HepG2 (cell line): Measurements from ENCODE around the gene FCHO2. TPM values are rescaled to one million over a fixed set of nuclear protein-coding genes. Genes with fewer than 3 reads are reported as not detected.

Experiments used
- ATAC-seq: fragments of 200-7000 bp; cut with Tn5 transposase; 3 replicates; pipeline ENCODE4 v1.9.1; 2020; ENCODE audit warnings: mild to moderate bottlenecking, moderate library complexity
- BruUV-seq: library from RNA; stranded (reverse); fragments of 400-500 nt; replicated peaks from 2 replicates; lab custom pipeline; 2021; lab: Mats Ljungman, UMichigan
- CTCF ChIA-PET: fragments of 300-600 bp; formaldehyde crosslinking; extraction: SDS; loops from one replicate; lab custom pipeline; 2021; ENCODE audit warnings: low total read pairs, inconsistent platforms, low intra/inter-chr PET ratio; lab: Yijun Ruan, JAX
- POLR2A ChIA-PET: fragments of 350-600 bp; sonication (Branson Sonifier 250); formaldehyde crosslinking; loops from one replicate; lab custom pipeline; 2020; ENCODE audit warnings: antibody characterized with exemption, inconsistent platforms; lab: Yijun Ruan, JAX
- DNase-seq: peaks from one replicate; pipeline ENCODE4 v3.0.0-alpha.2; 2015; ENCODE audit warnings: low spot score
- FAIRE-seq: peaks from 3 replicates; lab custom pipeline; 2011; peaks lifted over from hg19 to GRCh38; lab: Jason Lieb, UNC
- H2AFZ ChIP-seq: one replicate; pipeline ENCODE4 v1.6.1; 2011; ENCODE audit warnings: low read length, inconsistent platforms
- H3K27ac ChIP-seq: fragments of 300-600 bp; 3 replicates; pipeline ENCODE4 v1.8.0; 2011; ENCODE audit warnings: mixed run types, mild to moderate bottlenecking, mixed read lengths, low read length, inconsistent platforms; ENCODE audit not compliant: insufficient read depth; ENCODE audit errors: extremely low read length
- H3K27me3 ChIP-seq, 2 experiments: fragments of 200-600 bp in 1 of 2; 2 replicates in 1 of 2; 3 replicates in 1 of 2; pipeline versions ENCODE4 v1.6.0 to v1.8.0; 2011; ENCODE audit warnings: low read length in 2 of 2, mild to moderate bottlenecking in 2 of 2, moderate library complexity in 2 of 2, inconsistent platforms in 1 of 2; ENCODE audit not compliant: insufficient read depth in 2 of 2, control insufficient read depth in 1 of 2
- H3K36me3 ChIP-seq, 2 experiments: fragments of 200-600 bp in 1 of 2; replicated peaks in 1 of 2; 2 replicates in 1 of 2; 3 replicates in 1 of 2; pipeline versions ENCODE4 v1.5.1 to v1.8.0; 2011; ENCODE audit warnings: low read length in 2 of 2, inconsistent platforms in 1 of 2; ENCODE audit not compliant: insufficient read depth in 2 of 2, control insufficient read depth in 1 of 2
- H3K4me1 ChIP-seq: 2 replicates; pipeline ENCODE4 v1.5.1; 2012; ENCODE audit warnings: low read length, inconsistent platforms; ENCODE audit not compliant: insufficient read depth
- H3K4me2 ChIP-seq: 2 replicates; pipeline ENCODE4 v1.6.0; 2011; ENCODE audit warnings: low read depth, low read length, inconsistent platforms
- H3K4me3 ChIP-seq, 3 experiments: fragments of 200-600 bp in 1 of 3; sonication (generic), shearing (Covaris generic) in 1 of 3; replicated peaks in 1 of 3; 2 replicates each; pipeline ENCODE4 v1.5.1; 2011 to 2016; ENCODE audit warnings: low read length in 3 of 3, inconsistent platforms in 2 of 3, low read depth in 2 of 3, mild to moderate bottlenecking in 2 of 3, control low read depth in 1 of 3, mixed read lengths in 1 of 3; ENCODE audit not compliant: insufficient read depth in 1 of 3
- H3K79me2 ChIP-seq: one replicate; pipeline ENCODE4 v1.6.1; 2011; ENCODE audit warnings: low read length, inconsistent platforms; ENCODE audit not compliant: insufficient read depth
- H3K9ac ChIP-seq: 2 replicates; pipeline ENCODE4 v1.6.0; 2011; ENCODE audit warnings: mild to moderate bottlenecking, low read depth, low read length, inconsistent platforms; ENCODE audit not compliant: insufficient read depth
- H3K9me3 ChIP-seq: 2 replicates; pipeline ENCODE4 v1.5.1; 2012; ENCODE audit warnings: mild to moderate bottlenecking, low read length
- H4K20me1 ChIP-seq: 2 replicates; pipeline ENCODE4 v1.6.0; 2011; ENCODE audit warnings: inconsistent platforms, mild to moderate bottlenecking, low read length, moderate library complexity; ENCODE audit not compliant: insufficient read depth
- ATF6 ChIP-seq: sonication (generic); formaldehyde crosslinking; conservative IDR thresholded peaks from 2 replicates; pipeline ENCODE4 v1.4.0; 2020; ENCODE audit warnings: missing genetic modification reagents
- ETS1 ChIP-seq: sonication (generic); formaldehyde crosslinking; IDR thresholded peaks from 2 replicates; pipeline ENCODE4 v1.4.0; 2020; ENCODE audit warnings: missing genetic modification reagents
- ETV6 ChIP-seq: sonication (generic); formaldehyde crosslinking; conservative IDR thresholded peaks from 2 replicates; pipeline ENCODE4 v1.4.0; 2020; ENCODE audit warnings: missing genetic modification reagents
- KLF12 ChIP-seq: sonication (generic); formaldehyde crosslinking; IDR thresholded peaks from 2 replicates; pipeline ENCODE4 v1.4.0; 2020; ENCODE audit warnings: missing genetic modification reagents, borderline replicate concordance
- RCOR2 ChIP-seq: IDR thresholded peaks from 2 replicates; pipeline ENCODE4 v1.6.1; 2016; ENCODE audit warnings: missing biosample characterization, missing genetic modification reagents
- REXO4 ChIP-seq: sonication (generic); formaldehyde crosslinking; IDR thresholded peaks from 2 replicates; pipeline ENCODE4 v1.8.0; 2022; ENCODE audit warnings: missing genetic modification reagents, mild to moderate bottlenecking, borderline replicate concordance
- RFX5 ChIP-seq: IDR thresholded peaks from 2 replicates; pipeline ENCODE4 v1.6.1; 2011; ENCODE audit warnings: low read depth, low read length, improper control_type of control experiment
- SALL1 ChIP-seq: sonication (generic); formaldehyde crosslinking; IDR thresholded peaks from 2 replicates; pipeline ENCODE4 v1.8.0; 2022; ENCODE audit warnings: mild to moderate bottlenecking, missing genetic modification reagents
- THAP11 ChIP-seq: IDR thresholded peaks from 2 replicates; pipeline ENCODE4 v1.6.1; 2016; ENCODE audit warnings: missing biosample characterization, missing genetic modification reagents
- TSC22D2 ChIP-seq: sonication (generic); formaldehyde crosslinking; IDR thresholded peaks from 2 replicates; pipeline ENCODE4 v1.5.1; 2020; ENCODE audit warnings: missing genetic modification reagents, mild to moderate bottlenecking, borderline replicate concordance
- ZBTB14 ChIP-seq: sonication (generic); formaldehyde crosslinking; IDR thresholded peaks from 2 replicates; pipeline ENCODE4 v1.4.0; 2020; ENCODE audit warnings: missing genetic modification reagents
- ZMAT5 ChIP-seq: sonication (generic); formaldehyde crosslinking; IDR thresholded peaks from 2 replicates; pipeline ENCODE4 v1.5.0; 2020; ENCODE audit warnings: mild to moderate bottlenecking, low read depth, missing genetic modification reagents, borderline replicate concordance
- ZNF33B ChIP-seq: sonication (generic); formaldehyde crosslinking; IDR thresholded peaks from 2 replicates; pipeline ENCODE4 v1.5.1; 2020; ENCODE audit warnings: mild to moderate bottlenecking, missing genetic modification reagents
- ZNF546 ChIP-seq: sonication (generic); formaldehyde crosslinking; conservative IDR thresholded peaks from 2 replicates; pipeline ENCODE4 v1.8.1; 2023; ENCODE audit warnings: mild to moderate bottlenecking, missing genetic modification reagents
- ZNF605 ChIP-seq: sonication (generic); formaldehyde crosslinking; IDR thresholded peaks from 2 replicates; pipeline ENCODE4 v1.8.0; 2022; ENCODE audit warnings: mild to moderate bottlenecking, missing genetic modification reagents
- WGBS: methylation state at CpG from one replicate; pipeline ENCODE4 v1.1.6; 2017; ENCODE audit warnings: low lambda C conversion rate; 5-methylcytosine and 5-hydroxymethylcytosine counted together
- in situ Hi-C: cut with HindIII; loops from 2 replicates; pipeline ENCODE4 v1.10.0; 2017; ENCODE audit warnings: low pct_unique_long_range_greater_than_20kb; ENCODE audit not compliant: extremely low pct_ligation_motif_present
- intact Hi-C: fragments of 100-400 bp; cut with micrococcal nuclease; formaldehyde crosslinking; loops from one replicate; pipeline ENCODE4 v1.10.0; 2022; ENCODE audit not compliant: unreplicated experiment
- polyA plus RNA-seq, 8 experiments: library from polyadenylated mRNA; depleted of rRNA in 3 of 8; stranded (reverse) in 7 of 8; unstranded in 1 of 8; fragments of >200 nt; fragmentation: Illumina TruSeq in 4 of 8; extraction: Trizol in 4 of 8; gene quantifications; 2 replicates each; pipeline versions ENCODE4 v1.2.1 to v1.2.3, GENCODE V29; 2011 to 2016; ENCODE audit warnings: low read depth in 4 of 8, missing spikeins in 1 of 8, mixed read lengths in 1 of 8; ENCODE audit not compliant: insufficient read depth in 1 of 8
- total RNA-seq, 5 experiments: library from RNA; depleted of rRNA; stranded (reverse); fragments of >200 nt; fragmentation: Illumina TruSeq; extraction: Trizol; gene quantifications; 2 replicates each; pipeline ENCODE4 v1.2.3, GENCODE V29; 2016; ENCODE audit warnings: low read depth in 1 of 5

Gene FCHO2
- total and polyA plus RNA-seq, 2 of the 13 experiments (the other 11 are each of a cell fraction or from before 2014, with no cell fraction given): 11.6 to 17.3 TPM

- Histone ChIP-seq H3K9me3 (no peaks in the 10 kb centered on the region), H4K20me1 (no peaks in the 10 kb centered on the region), H3K4me3 (no peak overlapping the region), H3K4me2 (no peak overlapping the region), H2AFZ (no peak overlapping the region), H3K4me1 (no peaks in the 10 kb centered on the region), H3K9ac (no peak overlapping the region), H3K79me2 (no peaks in the 10 kb centered on the region), H3K27me3 (no peaks in the 10 kb centered on the region), H3K27ac (no peak overlapping the region), H3K36me3 (no peaks in the 10 kb centered on the region)
- 97% methylated on average over 7 of the region's 7 CpGs for WGBS
- ATAC-seq: no peak
- TF ChIP-seq ZNF605 (CRISPR knock-in tag) (no peak), SALL1 (no peak), ETV6 (CRISPR knock-in tag) (no peak), ETS1 (no peak), THAP11 (CRISPR knock-in tag) (no peak), ZNF33B (CRISPR knock-in tag) (no peak), RFX5 (no peak), REXO4 (no peak), ZBTB14 (CRISPR knock-in tag) (no peak), ZNF546 (CRISPR knock-in tag) (no peak), ATF6 (CRISPR knock-in tag) (no peak), KLF12 (CRISPR knock-in tag) (no peak), ZMAT5 (CRISPR knock-in tag) (no peak), RCOR2 (no peak), TSC22D2 (no peak)
- BruUV-seq: no TSS peak
- no peak for FAIRE-seq
- no peak for DNase-seq
- POLR2A ChIA-PET: no interaction called here
- CTCF ChIA-PET: no interaction called here
- intact Hi-C loops (no loop called here), in situ Hi-C loops (no loop called here)
Observed at GRCh38 chr5:73093943-73094342, 138.1 kb downstream of the FCHO2 start.
